Hepatocyte (in vitro differentiated cells): Measurements from ENCODE around the gene TCHP.

Experiments used
- EZH2phosphoT487 ChIP-seq: fragments of 200-600 bp; sonication (generic); IDR thresholded peaks from one replicate; pipeline ENCODE4 v1.6.1; 2018; ENCODE audit warnings: antibody characterized with exemption, mild to moderate bottlenecking, low read depth, moderate library complexity; ENCODE audit not compliant: unreplicated experiment, severe bottlenecking
- TF ChIP-seq, protein P1 (sequence below): fragments of 200-600 bp; sonication (generic); IDR thresholded peaks from 2 replicates; pipeline ENCODE4 v1.5.1; 2016; ENCODE audit warnings: antibody characterized with exemption, mild to moderate bottlenecking; ENCODE audit not compliant: poor library complexity

DNA sequence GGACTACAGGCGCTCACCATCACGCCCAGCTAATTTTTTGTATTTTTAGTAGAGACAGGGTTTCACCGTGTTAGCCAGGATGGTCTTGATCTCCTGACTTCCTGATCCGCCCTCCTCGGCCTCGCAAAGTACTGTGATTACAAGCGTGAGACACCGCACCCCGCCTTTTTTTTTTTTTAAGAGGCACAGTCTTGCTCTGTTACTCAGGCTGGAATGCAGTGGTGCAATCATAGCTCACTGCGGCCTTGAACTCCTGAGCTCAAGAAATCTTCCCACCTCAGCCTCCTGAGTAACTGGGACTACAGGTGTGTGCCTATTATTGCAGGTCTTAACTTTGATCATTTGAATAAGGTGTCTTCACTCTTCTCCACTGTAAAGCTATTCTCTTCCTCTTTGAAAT lies 14.5 kb upstream of the TCHP start:
- TF ChIP-seq, protein P1, sequence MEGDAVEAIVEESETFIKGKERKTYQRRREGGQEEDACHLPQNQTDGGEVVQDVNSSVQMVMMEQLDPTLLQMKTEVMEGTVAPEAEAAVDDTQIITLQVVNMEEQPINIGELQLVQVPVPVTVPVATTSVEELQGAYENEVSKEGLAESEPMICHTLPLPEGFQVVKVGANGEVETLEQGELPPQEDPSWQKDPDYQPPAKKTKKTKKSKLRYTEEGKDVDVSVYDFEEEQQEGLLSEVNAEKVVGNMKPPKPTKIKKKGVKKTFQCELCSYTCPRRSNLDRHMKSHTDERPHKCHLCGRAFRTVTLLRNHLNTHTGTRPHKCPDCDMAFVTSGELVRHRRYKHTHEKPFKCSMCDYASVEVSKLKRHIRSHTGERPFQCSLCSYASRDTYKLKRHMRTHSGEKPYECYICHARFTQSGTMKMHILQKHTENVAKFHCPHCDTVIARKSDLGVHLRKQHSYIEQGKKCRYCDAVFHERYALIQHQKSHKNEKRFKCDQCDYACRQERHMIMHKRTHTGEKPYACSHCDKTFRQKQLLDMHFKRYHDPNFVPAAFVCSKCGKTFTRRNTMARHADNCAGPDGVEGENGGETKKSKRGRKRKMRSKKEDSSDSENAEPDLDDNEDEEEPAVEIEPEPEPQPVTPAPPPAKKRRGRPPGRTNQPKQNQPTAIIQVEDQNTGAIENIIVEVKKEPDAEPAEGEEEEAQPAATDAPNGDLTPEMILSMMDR, result no peak
- TF ChIP-seq EZH2phosphoT487, result no peak
